IMR-90 (cell line): ENCODE measurements around the gene PPHLN1. TPM values are rescaled to one million over a fixed set of nuclear protein-coding genes. Genes with fewer than 3 reads are reported as not detected.

Experiments used
- ATAC-seq: fragments of 200-7000 bp; cut with Tn5 transposase; 2 replicates; pipeline ENCODE4 v1.9.1; 2020; ENCODE audit warnings: low read depth, mild to moderate bottlenecking, moderate library complexity
- BruUV-seq: library from RNA; stranded (reverse); fragments of 400-500 nt; replicated peaks from 2 replicates; lab custom pipeline; 2021; lab: Mats Ljungman, UMichigan
- CTCF ChIA-PET: fragments of 300-600 bp; formaldehyde crosslinking; extraction: SDS; loops from one replicate; lab custom pipeline; 2021; ENCODE audit warnings: antibody characterized with exemption; lab: Yijun Ruan, JAX
- POLR2A ChIA-PET: fragments of 300-600 bp; sonication (Branson Sonifier 250); formaldehyde crosslinking; loops from one replicate; lab custom pipeline; 2022; ENCODE audit warnings: antibody characterized with exemption; ENCODE audit not compliant: unreplicated experiment; lab: Charles Lee
- DNase-seq: peaks from one replicate; pipeline ENCODE4 v3.0.0; 2013
- H2AFZ ChIP-seq: replicated peaks from 2 replicates; pipeline ENCODE3; 2013; ENCODE audit warnings: low read length, mild to moderate bottlenecking; ENCODE audit not compliant: poor library complexity
- H2AK5ac ChIP-seq: 2 replicates; pipeline ENCODE4 v1.6.1; 2013; ENCODE audit warnings: low read depth, low read length, inconsistent platforms
- H2AK9ac ChIP-seq: replicated peaks from 2 replicates; pipeline ENCODE3; 2013; ENCODE audit warnings: mild to moderate bottlenecking, low read depth, low read length, moderate library complexity; ENCODE audit not compliant: poor library complexity
- H2BK120ac ChIP-seq: 2 replicates; pipeline ENCODE4 v1.6.1; 2013; ENCODE audit warnings: low read depth, low read length, inconsistent platforms
- H2BK15ac ChIP-seq: 3 replicates; pipeline ENCODE4 v1.6.1; 2013; ENCODE audit warnings: low read depth, low read length, inconsistent platforms
- H2BK20ac ChIP-seq: 2 replicates; pipeline ENCODE4 v1.6.1; 2013; ENCODE audit warnings: low read depth, mild to moderate bottlenecking, inconsistent platforms, low read length, moderate library complexity
- H2BK5ac ChIP-seq: 2 replicates; pipeline ENCODE4 v1.6.1; 2013; ENCODE audit warnings: mild to moderate bottlenecking, low read depth, low read length, inconsistent platforms; ENCODE audit not compliant: poor library complexity, severe bottlenecking
- H3K14ac ChIP-seq: replicated peaks from 2 replicates; pipeline ENCODE4 v1.6.1; 2013; ENCODE audit warnings: low read depth, low read length, inconsistent platforms
- H3K18ac ChIP-seq: 2 replicates; pipeline ENCODE4 v1.6.1; 2013; ENCODE audit warnings: low read depth, low read length, control low read depth
- H3K23ac ChIP-seq: 2 replicates; pipeline ENCODE4 v1.6.1; 2013; ENCODE audit warnings: low read depth, low read length, inconsistent platforms
- H3K27ac ChIP-seq: 2 replicates; pipeline ENCODE4 v1.5.1; 2013; ENCODE audit warnings: mild to moderate bottlenecking, control low read depth, low read length; ENCODE audit not compliant: insufficient read depth
- H3K27me3 ChIP-seq: 2 replicates; pipeline ENCODE4 v1.6.1; 2013; ENCODE audit warnings: low read length; ENCODE audit not compliant: control insufficient read depth, insufficient read depth
- H3K36me3 ChIP-seq: 2 replicates; pipeline ENCODE4 v1.6.1; 2013; ENCODE audit warnings: low read length, mixed read lengths; ENCODE audit not compliant: control insufficient read depth, insufficient read depth
- H3K4ac ChIP-seq: 2 replicates; pipeline ENCODE4 v1.6.1; 2013; ENCODE audit warnings: low read depth, low read length, inconsistent platforms
- H3K4me1 ChIP-seq: 2 replicates; pipeline ENCODE4 v1.6.1; 2013; ENCODE audit warnings: low read length, mixed read lengths; ENCODE audit not compliant: control insufficient read depth, insufficient read depth
- H3K4me2 ChIP-seq: 2 replicates; pipeline ENCODE4 v1.6.1; 2013; ENCODE audit warnings: low read depth, mild to moderate bottlenecking, control low read depth, low read length, moderate library complexity
- H3K4me3 ChIP-seq: 2 replicates; pipeline ENCODE4 v1.5.1; 2013; ENCODE audit warnings: low read depth, mild to moderate bottlenecking, control low read depth, low read length, moderate library complexity; ENCODE audit not compliant: insufficient read depth
- H3K56ac ChIP-seq: 2 replicates; pipeline ENCODE4 v1.6.1; 2013; ENCODE audit warnings: low read length, inconsistent platforms; ENCODE audit not compliant: insufficient read depth; ENCODE audit errors: extremely low read depth
- H3K79me1 ChIP-seq, 2 experiments: 2 replicates each; pipeline ENCODE4 v1.6.1; 2013; ENCODE audit warnings: low read length in 2 of 2, inconsistent platforms in 1 of 2, low read depth in 1 of 2
- H3K9ac ChIP-seq: 2 replicates; pipeline ENCODE4 v1.6.1; 2013; ENCODE audit warnings: low read depth, low read length, control low read depth
- H3K9me1 ChIP-seq: 2 replicates; pipeline ENCODE4 v1.6.1; 2013; ENCODE audit warnings: low read length, inconsistent platforms; ENCODE audit not compliant: insufficient read depth
- H3K9me3 ChIP-seq: 2 replicates; pipeline ENCODE4 v1.6.1; 2013; ENCODE audit warnings: low read length; ENCODE audit not compliant: control insufficient read depth, insufficient read depth
- H4K20me1 ChIP-seq: 2 replicates; pipeline ENCODE4 v1.6.1; 2013; ENCODE audit warnings: low read length, inconsistent platforms; ENCODE audit not compliant: insufficient read depth
- H4K5ac ChIP-seq: 2 replicates; pipeline ENCODE4 v1.6.1; 2013; ENCODE audit warnings: mild to moderate bottlenecking, low read depth, low read length, control low read depth
- H4K8ac ChIP-seq, 2 experiments: 2 replicates each; pipeline ENCODE4 v1.6.1; 2013; ENCODE audit warnings: low read depth in 2 of 2, low read length in 2 of 2, control low read depth in 1 of 2, inconsistent platforms in 1 of 2
- H4K91ac ChIP-seq: 2 replicates; pipeline ENCODE4 v1.6.1; 2013; ENCODE audit warnings: low read depth, low read length, inconsistent platforms; ENCODE audit not compliant: insufficient read depth
- BHLHE40 ChIP-seq: fragments of 150-350 bp; IDR thresholded peaks from 2 replicates; pipeline ENCODE4 v1.6.1; 2016; ENCODE audit warnings: mild to moderate bottlenecking, low read depth, low read length
- CEBPB ChIP-seq: IDR thresholded peaks from 2 replicates; pipeline ENCODE4 v1.6.1; 2012; ENCODE audit warnings: low read depth, low read length, improper control_type of control experiment
- CHD1 ChIP-seq: IDR thresholded peaks from 2 replicates; pipeline ENCODE4 v1.6.1; 2012; ENCODE audit warnings: low read depth, low read length, improper control_type of control experiment
- ELK1 ChIP-seq: fragments of 150-350 bp; IDR thresholded peaks from 2 replicates; pipeline ENCODE4 v1.6.1; 2016; ENCODE audit warnings: low read depth, mild to moderate bottlenecking, low read length, moderate library complexity, borderline replicate concordance
- FOS ChIP-seq: fragments of 150-350 bp; IDR thresholded peaks from 2 replicates; pipeline ENCODE4 v1.6.1; 2016; ENCODE audit warnings: low read depth, low read length
- MAFK ChIP-seq: IDR thresholded peaks from 2 replicates; pipeline ENCODE4 v1.6.1; 2012; ENCODE audit warnings: low read depth, low read length, improper control_type of control experiment
- MAZ ChIP-seq: IDR thresholded peaks from 2 replicates; pipeline ENCODE4 v1.6.1; 2012; ENCODE audit warnings: low read depth, mild to moderate bottlenecking, low read length, improper control_type of control experiment, moderate library complexity, borderline replicate concordance
- MXI1 ChIP-seq: IDR thresholded peaks from 2 replicates; pipeline ENCODE4 v1.6.1; 2012; ENCODE audit warnings: low read depth, mild to moderate bottlenecking, low read length, moderate library complexity, borderline replicate concordance
- NFE2L2 ChIP-seq: fragments of 150-350 bp; IDR thresholded peaks from 2 replicates; pipeline ENCODE4 v1.6.1; 2016; ENCODE audit warnings: low read depth, mild to moderate bottlenecking, low read length
- POLR2A ChIP-seq: IDR thresholded peaks from 2 replicates; pipeline ENCODE4 v1.6.1; 2012; ENCODE audit warnings: mild to moderate bottlenecking, low read depth, low read length
- RAD21 ChIP-seq: IDR thresholded peaks from 2 replicates; pipeline ENCODE4 v1.6.1; 2012; ENCODE audit warnings: low read length, improper control_type of control experiment
- RCOR1 ChIP-seq: IDR thresholded peaks from 2 replicates; pipeline ENCODE4 v1.6.1; 2012; ENCODE audit warnings: mild to moderate bottlenecking, low read length, improper control_type of control experiment; ENCODE audit not compliant: insufficient replicate concordance
- RFX5 ChIP-seq: IDR thresholded peaks from 2 replicates; pipeline ENCODE4 v1.8.0; 2012; ENCODE audit warnings: low read depth, mild to moderate bottlenecking, low read length, moderate library complexity
- SMC3 ChIP-seq: fragments of 150-350 bp; IDR thresholded peaks from 2 replicates; pipeline ENCODE4 v1.6.1; 2016; ENCODE audit warnings: low read depth, mild to moderate bottlenecking, antibody characterized with exemption, low read length, moderate library complexity
- WGBS, 2 experiments: methylation state at CpG; one replicate each; pipeline versions ENCODE4 v1.1.5 to v1.1.7; 2013; ENCODE audit warnings: missing lambda C conversion rate in 2 of 2; ENCODE audit not compliant: insufficient read length in 1 of 2; ENCODE audit errors: extremely low coverage in 2 of 2; 5-methylcytosine and 5-hydroxymethylcytosine counted together
- dilution Hi-C: fragments of 300-500 bp; cut with HindIII; formaldehyde crosslinking; loops from one replicate; pipeline ENCODE4 v1.14.3; 2018; ENCODE audit warnings: low sequenced_read_pairs; ENCODE audit not compliant: unreplicated experiment
- in situ Hi-C: fragments of 300-500 bp; cut with MboI; formaldehyde crosslinking; loops from 3 replicates; pipeline ENCODE4 v1.14.3; 2019; ENCODE audit warnings: low sequenced_read_pairs, inconsistent platforms, mixed read lengths
- intact Hi-C: fragments of 100-400 bp; cut with micrococcal nuclease; formaldehyde crosslinking; loops from 2 replicates; pipeline ENCODE4 v1.10.0; 2022
- polyA plus RNA-seq, 3 experiments: library from polyadenylated mRNA; depleted of rRNA; stranded (reverse); fragments of >200 nt; gene quantifications; 2 replicates each; pipeline ENCODE4 v1.2.3, GENCODE V29; 2012; ENCODE audit warnings: low replicate concordance in 1 of 3
- total RNA-seq: library from RNA; depleted of rRNA; stranded (reverse); fragments of >200 nt; gene quantifications from 2 replicates; pipeline ENCODE4 v1.2.3, GENCODE V29; 2012
- TF ChIP-seq, protein P1 (sequence below): conservative IDR thresholded peaks from 2 replicates; pipeline ENCODE4 v1.5.1; 2012; ENCODE audit warnings: mild to moderate bottlenecking, low read depth, low read length, improper control_type of control experiment
- TF ChIP-seq, protein P2 (sequence below): fragments of 150-350 bp; IDR thresholded peaks from 2 replicates; pipeline ENCODE4 v1.6.1; 2017; ENCODE audit warnings: mild to moderate bottlenecking, antibody characterized with exemption, low read length, low read depth

The PPHLN1 gene
- total and polyA plus RNA-seq, 2 of the 4 experiments (the other 2 are of a cell fraction) = 50.7 to 54.3 TPM

- intact Hi-C loops (loop anchor here (5.0 kb wide), 3 partner anchors 102 to 353 kb away; partner anchors contain the start of gene PRICKLE1), in situ Hi-C loops (loop anchor here (5.0 kb wide), 2 partner anchors 792 to 852 kb away; no protein-coding TSS in a partner anchor), dilution Hi-C loops (no loop called here)
- ChIA-PET CTCF (interaction anchor here (0.6 to 4.0 kb wide), 4 partner anchors 18 to 852 kb away, joined by 3 to 22 read pairs (median 4); no protein-coding TSS in a partner anchor), POLR2A (interaction anchor here (0.6 to 0.7 kb wide), 2 partner anchors 11 to 1414 kb away, joined by 3 to 4 read pairs; no protein-coding TSS in a partner anchor)
- no peak overlapping the region for H3K23ac ChIP-seq
- no CpG with 5 or more reads among the region's 3 CpGs for WGBS, 2 experiments
- H2AK5ac ChIP-seq = no peak overlapping the region
- no peak overlapping the region for H3K9ac ChIP-seq
- no peaks in the 10 kb centered on the region; the same call in 1 of the 2 replicates for H4K20me1 ChIP-seq
- no peak overlapping the region for H2BK20ac ChIP-seq
- DNase-seq = peak; percentile 33
- H3K27me3 ChIP-seq = no peaks in the 10 kb centered on the region
- H3K4me3 ChIP-seq = no peak overlapping the region
- H3K18ac ChIP-seq = no peak overlapping the region
- no peak overlapping the region for H3K4ac ChIP-seq
- H4K91ac ChIP-seq = no peak overlapping the region
- H2BK15ac ChIP-seq = no peak overlapping the region
- H4K5ac ChIP-seq = no peak overlapping the region
- ATAC-seq = no peak
- no peak overlapping the region for H3K56ac ChIP-seq
- peaks cover 3% of the 10 kb centered on the region; the same call in 1 of the 2 replicates for H3K9me1 ChIP-seq
- BruUV-seq = no TSS peak
- no peak for TF ChIP-seq RFX5
- TF ChIP-seq, protein P1, sequence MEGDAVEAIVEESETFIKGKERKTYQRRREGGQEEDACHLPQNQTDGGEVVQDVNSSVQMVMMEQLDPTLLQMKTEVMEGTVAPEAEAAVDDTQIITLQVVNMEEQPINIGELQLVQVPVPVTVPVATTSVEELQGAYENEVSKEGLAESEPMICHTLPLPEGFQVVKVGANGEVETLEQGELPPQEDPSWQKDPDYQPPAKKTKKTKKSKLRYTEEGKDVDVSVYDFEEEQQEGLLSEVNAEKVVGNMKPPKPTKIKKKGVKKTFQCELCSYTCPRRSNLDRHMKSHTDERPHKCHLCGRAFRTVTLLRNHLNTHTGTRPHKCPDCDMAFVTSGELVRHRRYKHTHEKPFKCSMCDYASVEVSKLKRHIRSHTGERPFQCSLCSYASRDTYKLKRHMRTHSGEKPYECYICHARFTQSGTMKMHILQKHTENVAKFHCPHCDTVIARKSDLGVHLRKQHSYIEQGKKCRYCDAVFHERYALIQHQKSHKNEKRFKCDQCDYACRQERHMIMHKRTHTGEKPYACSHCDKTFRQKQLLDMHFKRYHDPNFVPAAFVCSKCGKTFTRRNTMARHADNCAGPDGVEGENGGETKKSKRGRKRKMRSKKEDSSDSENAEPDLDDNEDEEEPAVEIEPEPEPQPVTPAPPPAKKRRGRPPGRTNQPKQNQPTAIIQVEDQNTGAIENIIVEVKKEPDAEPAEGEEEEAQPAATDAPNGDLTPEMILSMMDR = no peak
- no peak for TF ChIP-seq MXI1
- no peak for TF ChIP-seq NFE2L2
- TF ChIP-seq RCOR1 = no peak
- no peak for TF ChIP-seq ELK1
- TF ChIP-seq POLR2A = no peak
- TF ChIP-seq FOS = no peak
- TF ChIP-seq RAD21 = no peak
- no peak for TF ChIP-seq MAZ
- TF ChIP-seq CHD1 = no peak
- no peak for TF ChIP-seq MAFK
- TF ChIP-seq, protein P2, sequence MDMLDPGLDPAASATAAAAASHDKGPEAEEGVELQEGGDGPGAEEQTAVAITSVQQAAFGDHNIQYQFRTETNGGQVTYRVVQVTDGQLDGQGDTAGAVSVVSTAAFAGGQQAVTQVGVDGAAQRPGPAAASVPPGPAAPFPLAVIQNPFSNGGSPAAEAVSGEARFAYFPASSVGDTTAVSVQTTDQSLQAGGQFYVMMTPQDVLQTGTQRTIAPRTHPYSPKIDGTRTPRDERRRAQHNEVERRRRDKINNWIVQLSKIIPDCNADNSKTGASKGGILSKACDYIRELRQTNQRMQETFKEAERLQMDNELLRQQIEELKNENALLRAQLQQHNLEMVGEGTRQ = no peak
- no peak for TF ChIP-seq SMC3
- TF ChIP-seq BHLHE40 = no peak
- no peak for TF ChIP-seq CEBPB
- peaks cover 7 to 33% of the 10 kb centered on the region in 2 experiments; a peak in 2 of 4 replicates for H3K79me1 ChIP-seq
- H2AFZ ChIP-seq = no peak overlapping the region
- H3K9me3 ChIP-seq = no peaks in the 10 kb centered on the region
- no peak overlapping the region for H4K8ac ChIP-seq
- H2BK5ac ChIP-seq = no peak overlapping the region
- no peak overlapping the region for H2AK9ac ChIP-seq
- H3K4me1 ChIP-seq = peaks cover 2% of the 10 kb centered on the region; the same call in 1 of the 2 replicates
- H3K36me3 ChIP-seq = no peaks in the 10 kb centered on the region
- H3K14ac ChIP-seq = no peak overlapping the region
- H3K4me2 ChIP-seq = peak overlapping the region; percentile 53; the same call in 1 of the 2 replicates
- H2BK120ac ChIP-seq = peak overlapping the region; percentile 25; the same call in 1 of the 2 replicates
- H3K27ac ChIP-seq = no peak overlapping the region
Observed at GRCh38 chr12:42484996-42485395, 159.0 kb downstream of the PPHLN1 start.
